ENCODE results near the gene SLC13A4. TPM values are rescaled to one million over a fixed set of nuclear protein-coding genes. Genes with fewer than 3 reads are reported as not detected.

Gene SLC13A4
- total RNA-seq, 2 donors from 2014 or later: 1.8 to 3.2 TPM

DNA sequence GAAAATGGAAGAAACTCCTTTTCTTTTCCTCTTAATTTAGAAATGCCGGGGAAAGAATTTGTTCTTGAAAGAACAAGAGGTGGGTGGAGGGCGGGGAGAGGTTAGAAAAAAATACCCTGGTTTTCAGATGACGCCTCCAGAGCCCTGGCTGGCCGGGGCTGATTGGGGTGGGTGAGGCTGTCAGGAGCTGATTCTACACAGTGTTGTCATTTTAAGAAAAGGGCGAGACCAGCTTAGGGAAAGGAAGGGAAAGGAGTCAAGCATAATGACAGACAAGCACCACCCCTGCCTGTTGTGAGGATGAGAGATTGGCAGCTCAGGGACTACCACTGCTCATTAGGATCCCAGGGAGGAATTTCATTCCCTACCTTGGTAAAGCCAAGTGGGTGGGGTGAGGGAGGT is 30.5 kb upstream of the SLC13A4 start:
- no peak overlapping the region for H3K4me3 ChIP-seq (ENCODE audit: low read length)
- H3K9ac ChIP-seq (ENCODE audit: extremely low read depth, low read length, poor library complexity, severe bottlenecking): no peak overlapping the region
- Mint-ChIP-seq H3K36me3 (ENCODE audit: low read depth) (no peaks in the 10 kb centered on the region), H3K27me3 (ENCODE audit: insufficient read depth) (no peaks in the 10 kb centered on the region), H3K4me1 (peaks cover 13% of the 10 kb centered on the region), H3K4me3 (no peak overlapping the region), H3K9me3 (peaks cover 9% of the 10 kb centered on the region), H3K27ac (no peak overlapping the region)
- 50 to 75% methylated on average over 1 to 5 of the region's 5 CpGs for WGBS, 2 experiments (ENCODE audit: insufficient coverage in 1 of 2, insufficient read length in 1 of 2)
- TF ChIP-seq, protein P1, sequence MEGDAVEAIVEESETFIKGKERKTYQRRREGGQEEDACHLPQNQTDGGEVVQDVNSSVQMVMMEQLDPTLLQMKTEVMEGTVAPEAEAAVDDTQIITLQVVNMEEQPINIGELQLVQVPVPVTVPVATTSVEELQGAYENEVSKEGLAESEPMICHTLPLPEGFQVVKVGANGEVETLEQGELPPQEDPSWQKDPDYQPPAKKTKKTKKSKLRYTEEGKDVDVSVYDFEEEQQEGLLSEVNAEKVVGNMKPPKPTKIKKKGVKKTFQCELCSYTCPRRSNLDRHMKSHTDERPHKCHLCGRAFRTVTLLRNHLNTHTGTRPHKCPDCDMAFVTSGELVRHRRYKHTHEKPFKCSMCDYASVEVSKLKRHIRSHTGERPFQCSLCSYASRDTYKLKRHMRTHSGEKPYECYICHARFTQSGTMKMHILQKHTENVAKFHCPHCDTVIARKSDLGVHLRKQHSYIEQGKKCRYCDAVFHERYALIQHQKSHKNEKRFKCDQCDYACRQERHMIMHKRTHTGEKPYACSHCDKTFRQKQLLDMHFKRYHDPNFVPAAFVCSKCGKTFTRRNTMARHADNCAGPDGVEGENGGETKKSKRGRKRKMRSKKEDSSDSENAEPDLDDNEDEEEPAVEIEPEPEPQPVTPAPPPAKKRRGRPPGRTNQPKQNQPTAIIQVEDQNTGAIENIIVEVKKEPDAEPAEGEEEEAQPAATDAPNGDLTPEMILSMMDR (conservative IDR thresholded peaks at IDR 0.05): no peak
- H3K27ac ChIP-seq (ENCODE audit: low read depth, low read length): no peak overlapping the region
- H3K4me1 ChIP-seq (ENCODE audit: control insufficient read depth, insufficient read depth, low read length): no peaks in the 10 kb centered on the region
- H3K9me3 ChIP-seq (ENCODE audit: control insufficient read depth, low read length): no peaks in the 10 kb centered on the region
- DNase-seq: peak; percentile 59
- no peaks in the 10 kb centered on the region for H3K27me3 ChIP-seq (ENCODE audit: control insufficient read depth, insufficient read depth, low read length, poor library complexity, severe bottlenecking)
- no peaks in the 10 kb centered on the region for H3K36me3 ChIP-seq (ENCODE audit: control insufficient read depth, insufficient read depth, low read length)

DNA sequence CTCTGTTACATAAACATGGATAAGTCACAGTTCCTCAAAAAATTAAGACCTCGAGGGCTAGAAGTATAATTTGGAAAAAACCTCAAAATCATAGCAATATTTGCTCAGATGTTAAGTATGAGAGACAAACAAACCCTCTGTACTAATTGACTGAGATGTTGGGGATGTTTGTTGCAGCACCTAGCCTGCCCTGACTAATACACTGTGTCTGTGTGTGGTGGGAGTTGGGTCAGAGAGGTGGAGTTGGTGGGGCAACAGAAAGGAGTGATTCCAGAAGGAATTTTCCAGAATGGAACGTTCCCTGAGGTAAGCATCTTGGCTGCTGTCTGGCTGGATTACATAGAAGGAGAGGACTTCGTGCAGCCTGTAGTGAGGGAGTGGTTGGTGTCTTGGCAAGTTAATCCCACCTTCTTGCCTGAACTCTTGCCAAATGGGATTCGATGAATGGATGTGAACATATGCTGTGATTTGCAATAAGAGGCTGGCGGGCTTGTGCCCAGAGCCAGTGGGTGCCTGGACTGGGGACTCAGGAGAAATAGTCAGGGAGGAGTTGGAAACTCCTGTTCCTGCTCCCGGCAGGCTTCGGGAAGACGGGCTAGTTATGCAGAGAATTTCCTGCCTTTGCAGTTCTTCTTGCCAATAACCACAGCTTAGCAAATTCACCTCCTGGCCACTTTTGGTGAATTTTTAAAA is 29.9 kb upstream of the SLC13A4 start:
- Mint-ChIP-seq H3K4me1 (peaks cover 13% of the 10 kb centered on the region), H3K27me3 (ENCODE audit: insufficient read depth) (no peaks in the 10 kb centered on the region), H3K27ac (no peak overlapping the region), H3K9me3 (peaks cover 9% of the 10 kb centered on the region), H3K36me3 (ENCODE audit: low read depth) (no peaks in the 10 kb centered on the region), H3K4me3 (no peak overlapping the region)
- WGBS, 2 experiments (ENCODE audit: insufficient coverage in 1 of 2, insufficient read length in 1 of 2): 73 to 84% methylated on average over 3 to 8 of the region's 8 CpGs
- H3K4me3 ChIP-seq (ENCODE audit: low read length): no peak overlapping the region
- no peaks in the 10 kb centered on the region for H3K9me3 ChIP-seq (ENCODE audit: control insufficient read depth, low read length)
- H3K27me3 ChIP-seq (ENCODE audit: control insufficient read depth, insufficient read depth, low read length, poor library complexity, severe bottlenecking): no peaks in the 10 kb centered on the region
- TF ChIP-seq, protein P1 (conservative IDR thresholded peaks at IDR 0.05): no peak
- no peaks in the 10 kb centered on the region for H3K36me3 ChIP-seq (ENCODE audit: control insufficient read depth, insufficient read depth, low read length)
- no peak overlapping the region for H3K27ac ChIP-seq (ENCODE audit: low read depth, low read length)
- no peak overlapping the region for H3K9ac ChIP-seq (ENCODE audit: extremely low read depth, low read length, poor library complexity, severe bottlenecking)
- H3K4me1 ChIP-seq (ENCODE audit: control insufficient read depth, insufficient read depth, low read length): no peaks in the 10 kb centered on the region
- DNase-seq: no peak

DNA sequence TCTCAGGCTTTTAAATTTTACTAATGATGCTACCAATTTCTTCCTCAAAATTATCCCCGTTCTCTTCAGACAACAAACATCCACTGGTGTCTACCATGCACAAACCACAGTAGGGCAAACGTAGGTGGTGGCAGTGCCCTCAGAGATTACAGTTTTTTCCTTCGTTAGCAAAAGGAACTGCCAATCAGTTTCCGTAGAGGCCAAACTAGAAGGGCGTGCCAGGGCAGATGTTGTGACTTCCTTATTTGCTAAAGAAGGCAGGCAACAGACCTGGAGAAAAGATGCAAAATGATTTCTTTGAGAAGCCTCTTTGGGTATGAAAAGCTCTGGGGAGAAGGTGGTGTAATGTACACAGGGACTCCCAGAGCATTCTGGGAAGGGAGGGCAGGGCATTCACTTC is 28.2 kb upstream of the SLC13A4 start:
- no peaks in the 10 kb centered on the region for H3K27me3 ChIP-seq (ENCODE audit: control insufficient read depth, insufficient read depth, low read length, poor library complexity, severe bottlenecking)
- TF ChIP-seq, protein P1 (conservative IDR thresholded peaks at IDR 0.05): no peak
- Mint-ChIP-seq H3K36me3 (ENCODE audit: low read depth) (no peaks in the 10 kb centered on the region), H3K4me1 (peaks cover 6% of the 10 kb centered on the region), H3K27me3 (ENCODE audit: insufficient read depth) (no peaks in the 10 kb centered on the region), H3K9me3 (peaks cover 9% of the 10 kb centered on the region), H3K27ac (no peak overlapping the region), H3K4me3 (no peak overlapping the region)
- 71 to 75% methylated on average over 5 of the region's 5 CpGs for whole genome bisulfite sequencing, 2 experiments (ENCODE audit: insufficient coverage in 1 of 2, insufficient read length in 1 of 2)
- no peaks in the 10 kb centered on the region for H3K9me3 ChIP-seq (ENCODE audit: control insufficient read depth, low read length)
- no peak overlapping the region for H3K9ac ChIP-seq (ENCODE audit: extremely low read depth, low read length, poor library complexity, severe bottlenecking)
- no peak overlapping the region for H3K27ac ChIP-seq (ENCODE audit: low read depth, low read length)
- H3K4me3 ChIP-seq (ENCODE audit: low read length): no peak overlapping the region
- no peaks in the 10 kb centered on the region for H3K36me3 ChIP-seq (ENCODE audit: control insufficient read depth, insufficient read depth, low read length)
- DNase-seq: no peak
- H3K4me1 ChIP-seq (ENCODE audit: control insufficient read depth, insufficient read depth, low read length): no peaks in the 10 kb centered on the region
